Hindlimb muscle (tissue), 1 donor: ENCODE results near the gene AK9. TPM values are rescaled to one million over a fixed set of nuclear protein-coding genes. Genes with fewer than 3 reads are reported as not detected.
A peak's percentile ranks its signal among the peaks of the same experiment; 100 is the strongest.

Experiments
- DNase-seq: peaks from one replicate; pipeline ENCODE4 v3.0.0-alpha.2; 2013
- polyA plus RNA-seq: library from polyadenylated mRNA; unstranded; fragments of 120-200 nt; gene quantifications from one replicate; pipeline ENCODE4 v1.2.1, GENCODE V29; 2013; ENCODE audit not compliant: insufficient read length

Gene AK9
- polyA plus RNA-seq, 1 donor: 7.5 TPM

DNA sequence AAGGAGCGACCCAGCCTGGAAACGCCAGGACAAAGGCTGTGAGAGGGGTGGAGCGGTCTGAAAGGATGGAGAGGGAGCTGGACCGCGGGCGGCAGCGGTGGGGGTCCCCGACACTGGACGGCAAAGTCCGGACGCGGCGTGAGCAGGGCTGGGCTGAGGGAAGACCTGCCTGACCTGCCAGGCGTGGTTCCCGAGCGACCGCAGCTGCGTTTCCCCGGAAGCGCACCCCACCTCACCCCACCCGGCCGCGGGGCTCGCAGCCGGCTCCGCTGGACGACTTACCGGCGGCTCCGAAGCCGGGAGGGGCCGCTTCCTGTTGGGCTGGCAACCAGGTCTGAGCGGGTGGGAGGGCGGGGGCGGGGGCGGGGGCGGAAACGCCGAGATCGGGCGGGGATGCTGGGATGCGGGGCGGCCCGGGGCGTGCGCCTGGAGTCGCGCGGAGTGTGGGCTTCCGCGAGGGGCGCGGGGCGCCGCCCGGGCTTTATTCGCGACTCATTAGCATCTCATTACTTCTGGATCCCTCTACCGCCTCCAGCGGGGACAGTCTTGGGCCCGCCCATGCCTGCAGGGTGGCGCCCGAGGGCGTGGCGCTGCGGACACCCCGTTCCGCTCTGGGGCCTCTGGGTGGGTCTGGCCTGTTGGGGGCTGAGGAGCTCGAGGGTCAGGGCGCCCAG is 235.4 kb downstream of the AK9 start, which contains the start of gene MICAL1:
Gene MICAL1 (minus strand): TSS at position 336 of the 674 bp plus-strand sequence. CDS start 1,576 bp downstream, outside the sequence.
- DNase-seq: peak; percentile 62

DNA sequence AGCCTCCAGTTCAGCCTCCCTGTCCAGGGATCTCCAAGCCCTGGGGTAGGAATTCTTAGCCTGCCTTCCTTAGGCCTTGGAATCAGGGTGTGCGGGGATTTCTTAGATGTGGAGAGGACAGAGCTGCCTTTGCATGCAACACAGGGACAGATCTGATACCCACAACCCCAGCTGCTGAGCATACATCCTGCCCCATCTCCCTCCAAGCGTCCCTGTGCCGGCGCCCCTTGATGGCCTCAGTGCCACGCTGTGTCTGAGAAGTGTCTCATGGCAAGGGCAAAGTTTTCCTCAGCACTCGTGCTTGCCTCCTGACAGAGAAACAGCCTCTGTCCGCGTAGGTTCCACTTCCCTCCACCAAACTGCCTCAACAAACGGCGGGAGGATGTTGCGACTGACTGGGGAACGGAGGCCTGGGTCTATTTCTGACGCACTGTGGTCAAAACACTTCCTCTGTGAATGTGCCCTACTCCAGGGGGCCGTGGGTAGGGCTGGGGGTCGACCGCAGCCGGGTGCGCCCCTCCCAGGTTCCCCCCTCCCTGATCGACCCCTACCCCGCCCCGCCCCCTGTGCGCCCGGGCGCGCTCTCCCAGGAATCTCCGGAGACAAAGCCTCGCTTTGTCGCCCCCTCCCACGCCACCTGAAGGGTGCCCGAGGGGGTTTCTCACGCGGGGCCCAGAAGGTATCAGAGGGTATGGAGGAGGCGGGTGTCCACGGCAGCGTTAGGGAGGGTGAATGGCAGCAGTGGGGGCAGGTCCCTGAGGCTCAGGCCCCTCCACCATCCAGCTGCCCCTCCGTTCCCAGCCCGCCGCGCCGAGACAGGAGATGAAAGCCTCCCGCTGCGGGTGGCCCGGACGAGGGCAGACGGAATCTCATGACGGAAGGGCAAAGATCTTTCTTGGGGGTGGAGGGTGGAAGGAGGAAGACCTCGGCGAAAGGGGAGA is 236.2 kb downstream of the AK9 start:
- DNase-seq: no peak

DNA sequence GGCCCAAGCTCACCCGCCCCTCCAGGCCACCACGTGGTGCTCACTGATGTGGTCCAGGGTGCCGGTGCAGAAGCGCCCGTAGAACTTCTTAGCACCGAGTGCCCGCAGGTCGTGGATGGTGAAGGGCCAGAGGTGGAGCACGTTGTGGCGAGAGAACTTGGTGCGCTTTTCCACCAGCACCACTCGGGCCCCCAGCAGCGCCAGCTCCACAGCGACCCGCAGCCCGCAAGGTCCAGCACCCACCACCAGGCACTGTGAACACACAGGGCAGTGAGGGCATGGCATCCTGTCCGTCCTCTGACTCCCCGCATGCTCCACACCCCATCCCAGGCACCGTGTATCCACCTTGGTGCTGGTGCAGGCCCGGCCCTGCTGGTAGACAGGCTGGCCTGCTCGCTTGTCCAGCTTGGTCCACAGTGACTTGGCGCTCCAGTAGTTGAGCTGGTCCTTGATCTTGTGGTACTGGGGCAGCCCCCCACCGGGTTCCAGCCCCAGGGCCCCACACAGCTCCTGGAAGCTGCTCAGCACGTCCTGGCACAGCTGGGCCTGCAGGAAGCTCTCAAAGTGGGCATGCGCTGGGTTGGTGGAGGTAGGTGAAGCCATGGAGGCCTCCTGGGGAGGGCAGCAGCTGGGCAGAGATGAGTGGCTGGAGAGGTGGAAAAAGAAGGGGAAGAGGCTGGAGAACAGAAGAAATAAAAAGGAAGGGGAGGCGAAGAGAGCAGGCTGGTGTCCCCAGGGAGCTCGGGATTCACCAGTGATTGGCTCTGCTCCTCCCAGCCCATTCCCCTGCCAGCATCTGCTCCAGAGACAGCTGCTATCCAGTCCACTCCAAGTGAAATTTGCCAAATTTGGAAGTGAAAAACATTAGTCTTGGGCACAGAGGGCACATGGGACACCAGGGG is 237.2 kb downstream of the AK9 start:
- DNase-seq: no peak

DNA sequence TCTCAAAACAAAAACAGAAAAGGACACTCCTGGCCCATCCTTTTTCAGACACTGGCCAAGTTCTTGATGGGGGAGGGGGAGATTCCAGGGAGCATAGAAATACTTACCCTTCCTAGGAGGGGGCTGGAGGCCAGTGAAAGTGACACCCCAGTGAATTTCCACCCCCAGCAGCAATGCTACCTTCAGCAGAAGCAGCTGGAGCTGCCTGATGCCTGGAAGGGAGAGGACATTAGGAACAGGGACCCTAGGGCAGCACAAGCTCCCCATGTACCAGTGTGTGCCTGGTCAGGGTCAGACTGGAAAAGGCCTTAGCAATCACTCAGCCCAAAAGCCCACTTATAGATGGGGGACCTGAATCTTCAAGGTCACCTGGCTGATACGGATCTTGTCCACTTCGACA is 237.8 kb downstream of the AK9 start:
- no peak for DNase-seq

DNA sequence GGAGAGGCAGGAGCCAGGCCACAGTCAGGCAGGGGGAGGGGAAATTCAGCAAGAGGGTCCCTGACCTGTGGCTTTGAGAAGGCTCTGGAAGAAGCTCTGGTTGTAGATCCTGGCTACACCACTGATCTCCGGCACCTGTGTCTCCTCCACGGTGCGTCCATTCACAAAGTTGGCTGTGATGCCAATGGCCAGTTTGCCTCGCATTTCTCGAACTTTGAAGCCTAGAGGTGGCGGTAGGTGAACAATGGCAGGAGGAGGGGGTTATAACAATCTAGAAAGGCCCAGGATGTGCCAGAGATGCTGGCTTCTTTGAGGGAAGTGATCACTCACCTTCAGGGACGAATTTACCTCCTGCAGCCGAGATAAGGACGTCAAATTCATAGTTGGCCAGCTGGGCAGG is 238.8 kb downstream of the AK9 start:
- no peak for DNase-seq

DNA sequence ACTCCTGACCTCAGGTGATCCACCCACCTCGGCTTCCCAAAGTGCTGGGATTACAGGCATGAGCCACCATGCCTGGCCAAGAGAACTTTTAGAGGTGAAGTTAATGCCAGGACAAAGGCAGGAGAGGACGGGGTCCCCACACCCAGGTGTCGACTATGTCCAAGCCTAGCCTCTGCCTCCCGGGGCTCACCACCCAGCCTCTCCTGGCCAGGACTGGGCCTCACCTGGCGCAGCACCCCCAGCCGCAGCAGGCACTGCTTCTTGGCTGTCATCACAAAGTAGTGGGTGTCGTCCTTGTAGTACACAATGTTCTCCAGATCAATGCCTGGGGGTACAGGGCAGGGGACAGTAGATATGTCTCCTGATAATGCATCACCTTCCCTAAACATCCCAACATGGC is 239.6 kb downstream of the AK9 start:
- DNase-seq: no peak

DNA sequence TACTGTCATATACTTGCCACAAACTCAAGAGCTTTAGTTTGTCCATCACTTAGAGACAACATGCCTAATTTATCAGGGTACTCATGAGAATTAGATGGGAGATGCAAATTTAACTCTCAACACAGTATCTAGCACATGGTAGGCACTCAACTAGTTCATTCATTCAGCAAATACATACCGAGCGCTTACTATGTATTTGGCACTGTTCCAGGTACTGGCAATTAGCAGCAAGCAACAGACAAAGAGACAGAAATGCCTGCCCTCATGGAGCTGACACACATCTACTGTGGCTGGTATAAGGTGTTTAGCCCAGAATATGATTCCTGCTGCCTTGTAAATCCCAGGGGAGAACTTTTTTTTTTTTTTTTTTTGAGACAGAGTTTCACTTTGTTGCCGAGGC is 240.2 kb downstream of the AK9 start:
- no peak for DNase-seq

DNA sequence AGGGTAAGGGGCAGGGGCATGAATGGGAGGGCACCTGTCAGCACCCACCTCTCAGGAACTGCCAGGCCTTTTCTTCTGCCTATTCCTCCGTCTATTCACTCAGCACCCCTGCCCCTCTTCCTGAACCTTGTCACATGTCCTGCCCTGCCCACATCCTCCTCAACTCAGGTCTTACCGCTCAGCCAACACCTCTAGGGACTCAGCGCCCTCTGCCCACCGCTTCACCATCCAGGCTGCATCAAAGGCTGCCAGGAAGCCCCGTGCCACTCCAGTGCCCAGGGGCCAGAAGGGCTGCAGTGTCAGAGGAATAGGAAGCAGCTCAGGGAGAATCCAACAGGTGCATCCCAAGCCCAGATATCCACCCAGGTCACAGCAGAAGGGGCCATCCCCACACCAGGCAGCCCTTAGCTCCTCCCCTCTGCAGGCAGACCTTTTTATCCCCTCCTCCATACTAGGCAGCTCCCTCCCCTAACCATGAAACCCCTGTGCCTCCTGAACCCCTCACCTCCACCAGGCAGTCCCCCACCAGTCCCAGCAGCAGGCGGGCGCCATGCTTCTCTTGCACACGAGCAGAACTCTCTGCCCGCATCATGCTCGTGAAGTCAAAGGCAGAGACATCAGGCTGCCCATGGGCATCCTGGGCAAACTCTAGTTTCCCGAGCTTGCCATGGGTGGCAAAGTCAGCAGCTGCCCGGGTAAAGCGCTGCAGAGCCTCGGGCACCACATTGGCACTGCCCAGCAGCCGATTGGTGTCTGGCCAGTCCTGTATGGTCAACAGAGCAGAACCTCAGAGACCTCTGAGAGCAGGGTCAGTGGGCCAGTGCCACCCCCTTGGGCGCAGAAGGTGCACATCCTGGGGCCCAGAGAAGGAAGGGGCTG is 241.0 kb downstream of the AK9 start:
- DNase-seq: no peak

DNA sequence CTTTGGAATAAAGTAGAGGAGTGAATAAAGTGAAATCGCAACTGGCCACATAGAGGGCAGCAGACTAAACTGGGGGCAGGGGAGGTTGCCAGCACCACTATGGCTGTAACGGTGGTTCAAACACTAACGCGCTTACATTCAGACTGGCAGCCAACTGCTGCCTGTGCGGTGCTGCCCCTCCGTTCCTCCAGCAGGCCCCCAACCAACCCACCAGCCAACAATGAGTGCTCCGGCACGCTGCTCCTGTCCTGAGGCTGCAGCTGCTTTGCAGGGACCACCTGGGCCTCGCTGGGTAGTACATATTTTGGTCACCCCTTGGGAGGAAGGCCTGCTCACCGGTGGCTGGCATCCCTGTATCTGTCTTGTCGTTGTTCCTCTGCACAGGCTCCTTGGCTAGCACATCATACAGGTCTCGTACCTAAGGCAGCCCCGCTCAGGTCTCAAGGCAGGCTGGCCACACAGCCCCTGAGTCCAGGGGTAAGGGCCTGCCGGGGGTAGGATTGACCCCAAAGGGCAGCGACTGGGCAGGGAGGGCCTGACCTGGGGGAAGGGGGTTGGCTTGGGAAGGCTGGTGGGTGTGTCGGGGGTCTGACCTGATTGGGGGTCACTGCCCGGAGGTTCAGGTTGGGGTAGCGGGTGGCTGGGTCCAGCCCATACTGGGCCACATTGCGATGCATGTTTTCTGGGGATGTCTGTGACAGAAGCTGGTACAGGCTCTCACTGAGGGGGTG is 241.8 kb downstream of the AK9 start:
- no peak for DNase-seq

DNA sequence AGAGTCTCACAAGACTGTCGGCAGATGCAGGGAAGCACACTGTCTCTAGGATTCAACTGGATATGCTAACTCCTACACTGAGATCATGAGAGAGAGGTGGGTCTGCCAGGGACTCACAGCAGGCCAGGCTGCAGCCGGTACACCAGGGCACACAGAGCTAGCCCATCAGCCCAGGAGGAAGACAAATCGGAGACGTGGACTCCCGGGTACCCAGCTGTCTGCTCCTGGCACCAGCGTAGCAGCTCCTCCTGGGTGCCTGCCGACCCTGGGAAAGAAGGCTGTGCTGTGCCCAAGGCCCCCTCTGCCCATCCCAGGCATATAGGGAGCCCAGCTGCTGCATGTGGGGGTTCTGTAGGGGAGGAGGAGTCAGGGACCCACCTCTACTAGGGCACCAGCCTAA is 242.4 kb downstream of the AK9 start:
- DNase-seq: no peak

DNA sequence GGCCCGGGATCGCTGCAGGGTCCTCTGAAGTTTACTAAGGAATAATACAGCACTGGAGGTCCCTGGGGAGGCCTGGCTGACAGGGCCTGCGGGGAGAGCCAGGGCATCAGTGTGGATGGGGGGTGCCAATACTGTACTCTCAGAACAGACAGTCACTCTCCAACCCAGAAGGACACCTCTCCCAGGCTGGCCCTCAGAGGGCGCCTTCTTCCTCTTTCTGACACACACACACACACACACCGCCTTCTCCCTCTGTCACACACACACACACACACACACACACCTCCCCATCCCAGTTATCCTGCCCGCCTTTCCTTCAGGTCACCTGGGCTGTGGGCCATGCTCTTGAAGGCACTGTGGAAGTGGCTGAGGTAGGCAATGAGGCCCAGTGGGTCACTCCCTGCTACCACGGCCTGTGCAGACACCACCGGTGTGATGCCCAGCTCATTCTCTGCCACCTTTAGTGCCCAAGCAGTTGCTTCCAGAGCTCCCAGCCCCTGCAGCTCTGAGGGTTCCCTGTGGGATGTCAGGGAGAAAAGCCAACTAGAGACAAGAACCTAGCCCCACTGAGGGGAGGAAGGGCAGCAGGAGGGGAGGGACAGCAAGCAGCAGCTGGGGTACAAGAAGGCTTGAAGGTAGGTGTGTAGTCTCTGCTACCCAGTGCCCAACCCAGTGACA is 243.0 kb downstream of the AK9 start:
- no peak for DNase-seq

DNA sequence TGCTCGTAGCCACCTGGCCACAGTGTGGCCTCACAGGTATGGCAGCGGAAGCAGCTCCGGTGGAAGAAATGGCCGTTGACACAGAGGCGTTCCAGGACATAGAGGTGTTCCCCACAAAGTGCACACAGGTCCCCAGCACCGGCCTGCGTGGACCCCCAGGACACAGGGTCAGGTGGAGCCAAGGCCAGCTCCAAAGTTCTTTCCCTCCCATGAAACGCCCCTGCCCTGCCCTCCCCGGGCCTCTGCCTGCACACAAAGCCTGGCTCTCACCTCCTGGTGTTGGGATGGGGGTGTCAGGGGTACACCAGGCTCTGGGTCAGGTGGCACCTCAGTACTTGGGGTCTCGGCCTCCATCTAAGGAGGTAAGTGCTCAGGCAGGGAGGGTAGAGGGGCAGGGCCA is 243.9 kb downstream of the AK9 start:
- no peak for DNase-seq

DNA sequence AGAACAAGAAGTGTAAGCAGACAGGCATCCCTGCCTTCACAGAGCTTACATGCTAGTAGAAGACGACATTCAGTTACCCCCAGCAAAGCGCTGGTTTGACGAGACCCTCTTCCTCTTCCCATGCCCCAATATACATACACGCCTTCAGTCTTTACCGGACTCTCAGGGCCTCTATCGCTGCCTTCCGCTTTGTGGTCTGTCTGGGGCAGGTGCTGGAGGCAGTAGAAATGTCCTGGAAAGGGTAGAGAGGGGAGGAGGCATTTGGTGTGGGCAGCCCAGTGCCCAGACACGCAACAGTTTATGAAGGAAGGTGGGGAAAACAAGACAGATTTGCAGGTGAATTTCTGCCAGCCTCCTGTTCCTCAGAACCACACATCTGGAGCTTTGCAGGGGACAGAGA is 244.5 kb downstream of the AK9 start:
- no peak for DNase-seq

DNA sequence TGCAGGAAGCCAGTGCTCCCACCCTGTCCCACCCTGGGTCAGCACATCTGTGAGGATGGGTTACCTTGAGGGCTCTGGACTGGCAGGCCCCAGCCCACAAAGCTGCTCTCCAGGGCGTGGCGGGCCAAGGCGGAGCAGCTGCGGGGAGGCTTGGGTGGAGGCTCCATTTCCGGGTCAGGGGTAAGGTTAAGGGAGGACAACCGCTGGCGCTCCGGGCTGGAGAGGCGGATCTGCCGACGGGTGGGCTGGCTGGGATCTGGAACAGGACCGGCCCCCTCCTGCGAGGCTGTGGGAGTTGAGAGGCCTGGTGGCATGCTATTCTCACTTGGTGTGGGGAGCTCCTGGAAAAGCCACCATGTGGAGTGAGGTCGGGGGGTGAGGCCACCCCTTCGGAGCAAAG is 244.9 kb downstream of the AK9 start:
- no peak for DNase-seq

DNA sequence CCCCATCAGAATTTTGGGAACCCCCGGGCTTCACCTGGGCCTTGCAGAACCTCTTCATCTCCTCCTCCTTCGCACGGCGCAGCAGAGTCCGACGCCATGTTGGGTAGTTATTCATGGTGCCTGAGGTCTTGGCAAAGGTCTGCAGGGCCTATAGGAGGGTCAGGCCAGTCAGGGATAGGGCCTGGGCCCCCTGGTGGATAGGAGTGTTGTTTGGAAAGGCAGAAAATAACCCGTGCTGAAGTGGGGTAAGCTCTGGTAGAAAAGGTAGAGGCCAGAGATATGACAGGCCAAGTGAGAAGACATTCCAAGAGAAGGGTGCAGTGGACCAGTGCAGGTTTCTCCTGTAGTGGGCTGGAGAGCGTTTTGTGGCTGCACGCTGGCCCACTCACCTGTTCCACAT is 245.6 kb downstream of the AK9 start:
- no peak for DNase-seq

DNA sequence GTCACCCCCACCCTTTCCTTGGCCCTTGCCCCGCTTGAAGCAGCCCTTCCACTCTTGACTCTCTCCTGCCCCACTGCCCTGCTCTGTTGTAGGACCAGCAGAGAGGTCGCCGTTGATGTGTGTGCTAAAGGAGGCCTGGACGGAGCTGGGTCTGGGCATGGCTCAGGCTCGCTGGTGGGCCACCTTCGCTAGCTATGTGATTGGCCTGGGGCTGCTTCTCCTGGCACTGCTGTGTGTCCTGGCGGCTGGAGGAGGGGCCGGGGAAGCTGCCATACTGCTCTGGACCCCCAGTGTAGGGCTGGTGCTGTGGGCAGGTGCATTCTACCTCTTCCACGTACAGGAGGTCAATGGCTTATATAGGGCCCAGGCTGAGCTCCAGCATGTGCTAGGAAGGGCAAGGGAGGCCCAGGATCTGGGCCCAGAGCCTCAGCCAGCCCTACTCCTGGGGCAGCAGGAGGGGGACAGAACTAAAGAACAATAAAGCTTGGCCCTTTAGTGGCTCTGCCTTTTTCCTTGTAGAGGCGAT is 247.5 kb downstream of the AK9 start:
- no peak for DNase-seq
